ENCODE data around the gene FRAT1.

FRAT1 gene

DNA sequence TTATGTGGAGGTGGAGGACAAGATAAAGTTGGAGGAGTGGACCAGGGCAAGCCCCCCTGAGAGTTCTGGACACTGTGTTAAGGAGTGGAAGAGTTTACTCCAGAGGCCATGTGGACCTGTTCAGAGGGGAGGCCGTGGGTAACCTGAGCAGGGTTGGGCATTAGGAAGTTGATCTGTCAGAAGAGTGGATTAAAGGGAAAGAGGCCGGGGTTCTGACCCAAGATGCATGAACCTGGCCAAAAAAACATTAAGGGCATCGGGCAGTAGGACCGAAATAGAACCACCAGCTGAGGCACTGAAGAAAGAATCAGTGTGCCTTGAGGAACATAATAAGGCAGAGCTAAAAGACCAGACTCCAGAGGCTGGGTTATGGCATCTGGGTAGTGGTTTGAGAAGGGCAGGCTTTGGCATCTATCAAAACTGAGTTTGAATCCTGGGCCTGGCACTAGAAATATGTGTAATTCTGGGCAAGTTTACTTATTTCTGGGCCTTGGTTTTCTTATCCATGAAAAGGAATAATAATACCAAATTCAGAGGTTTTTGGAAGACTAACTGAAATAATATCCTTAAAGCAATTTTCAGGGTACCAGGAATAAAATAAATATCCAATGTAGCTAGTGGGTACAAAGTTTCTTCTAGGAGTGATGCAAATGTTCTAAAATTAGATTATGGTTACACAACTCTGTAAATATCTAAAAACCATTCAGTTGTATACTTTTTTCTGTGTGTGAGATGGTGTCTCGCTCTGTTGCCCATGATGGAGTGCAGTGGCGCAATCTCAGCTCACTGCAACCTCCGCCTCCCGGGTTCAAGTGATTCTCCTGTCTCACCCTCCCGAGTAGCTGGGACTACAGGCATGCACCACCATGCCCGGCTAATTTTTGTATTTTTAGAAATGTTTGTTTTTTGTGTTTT, 10.9 kb upstream of the FRAT1 start:
- DNase-seq (ENCODE audit: low read depth in 3 of 3, low spot score in 1 of 3): no peak

- no peak for DNase-seq (ENCODE audit: low read depth in 3 of 3, low spot score in 1 of 3)
Observed at GRCh38 chr10:97311111-97311626, 7.9 kb upstream of the FRAT1 start.

DNA sequence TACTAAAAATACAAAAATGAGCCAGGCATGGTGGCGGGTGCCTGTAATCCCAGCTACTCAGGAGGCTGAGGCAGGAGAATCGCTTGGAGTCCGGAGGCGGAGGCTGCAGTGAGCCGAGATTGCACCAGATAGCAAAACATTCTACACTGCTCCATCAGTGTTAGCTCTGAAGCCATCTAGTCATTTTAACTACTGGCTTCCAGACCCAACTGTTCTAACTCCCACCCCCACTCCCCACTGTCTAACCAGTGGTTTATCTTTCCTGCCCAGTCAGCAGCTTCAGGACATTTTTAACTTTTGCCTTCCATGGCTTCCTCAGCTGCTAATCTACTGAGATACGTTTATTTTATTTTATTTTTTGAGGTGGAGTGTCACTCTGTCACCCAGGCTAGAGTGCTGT, 6.2 kb upstream of the FRAT1 start:
- no peak for DNase-seq (ENCODE audit: low read depth in 3 of 3, low spot score in 1 of 3)

DNA sequence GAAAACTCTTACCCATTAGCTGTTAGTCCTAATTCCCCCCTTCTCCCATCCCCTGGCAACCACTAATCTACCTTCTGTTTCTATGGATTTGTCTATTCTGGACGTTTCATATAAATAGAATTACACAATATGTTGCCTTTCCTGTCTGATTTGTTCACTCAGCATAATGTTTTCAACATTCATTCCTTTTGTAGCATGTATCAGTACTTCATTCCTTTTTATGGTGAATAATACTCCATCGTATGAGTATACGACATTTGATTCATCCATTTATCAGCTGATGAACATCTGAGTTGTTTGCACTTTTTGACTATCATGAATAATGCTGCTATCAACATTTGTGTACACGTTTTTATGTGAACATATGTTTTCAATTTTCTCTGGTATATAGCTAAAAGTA, 4.4 kb upstream of the FRAT1 start:
- no peak for DNase-seq (ENCODE audit: low read depth in 3 of 3, low spot score in 1 of 3)

- DNase-seq (ENCODE audit: low read depth in 3 of 3, low spot score in 1 of 3): peak in 1 of 3 donors; percentile 43
Observed at GRCh38 chr10:97319671-97320479, 804 bp downstream of the FRAT1 start.

- no peak for DNase-seq (ENCODE audit: low read depth in 3 of 3, low spot score in 1 of 3)
Observed at GRCh38 chr10:97320480-97321031, 1.5 kb downstream of the FRAT1 start.

DNA sequence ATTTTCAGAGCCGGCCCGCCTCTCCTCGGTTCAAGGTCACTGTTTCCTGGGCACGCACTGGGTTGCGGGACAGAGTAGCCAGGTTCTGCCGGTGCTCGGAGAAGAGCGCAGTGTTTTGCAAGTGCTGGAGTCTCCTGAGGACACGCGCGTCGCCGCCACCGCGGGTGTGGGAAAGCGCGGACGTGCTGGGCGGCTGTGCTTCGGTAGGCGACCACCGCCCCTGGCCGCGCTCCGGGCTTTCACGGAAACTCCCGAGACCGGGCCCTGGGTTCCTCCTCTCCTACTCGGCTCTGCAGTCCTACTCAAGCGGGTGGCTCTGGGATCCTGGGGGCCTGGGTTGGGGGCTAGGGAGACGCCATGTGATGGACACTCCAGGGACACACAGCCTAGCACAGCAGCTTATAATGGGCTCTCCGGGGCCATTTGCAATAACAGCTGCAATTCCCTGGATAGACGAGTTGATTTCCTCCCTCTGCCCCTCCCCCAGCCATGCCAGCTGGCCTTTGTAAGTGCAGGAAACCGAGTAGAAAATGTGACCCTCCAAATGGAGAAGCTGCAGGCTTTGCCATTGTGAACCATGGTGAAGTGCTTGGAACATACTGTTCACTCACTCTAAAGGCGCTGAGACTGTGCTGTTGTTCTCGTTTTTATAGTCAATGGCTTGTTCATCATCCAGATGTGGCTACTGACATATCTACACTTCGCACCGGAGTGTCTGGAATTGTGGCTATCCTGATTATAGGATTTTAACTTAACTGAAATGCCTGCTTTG, 2.1 kb downstream of the FRAT1 start:
- no peak for DNase-seq (ENCODE audit: low read depth in 3 of 3, low spot score in 1 of 3)

DNA sequence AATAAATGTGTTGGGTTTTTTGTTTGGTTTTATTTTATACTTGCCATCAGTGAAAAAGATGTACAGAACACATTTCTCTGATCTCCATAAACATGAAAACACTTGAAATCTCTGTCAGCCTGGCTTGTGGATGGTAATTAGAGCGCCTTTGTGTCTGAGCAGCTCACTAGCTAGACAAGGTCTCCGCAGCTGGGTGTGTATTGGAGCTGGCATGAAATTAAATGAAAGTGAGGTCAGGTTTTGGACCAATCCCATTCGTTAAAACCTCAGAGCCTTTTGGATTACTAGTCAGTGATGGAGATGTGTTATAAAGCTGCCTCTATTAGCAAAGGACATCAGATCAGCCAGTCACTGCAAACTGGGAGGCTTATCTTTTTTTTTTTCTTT, 2.7 kb downstream of the FRAT1 start:
- no peak for DNase-seq (ENCODE audit: low read depth in 3 of 3, low spot score in 1 of 3)

- DNase-seq (ENCODE audit: low read depth in 3 of 3, low spot score in 1 of 3): no peak
Observed at GRCh38 chr10:97323501-97323900, 4.4 kb downstream of the FRAT1 start.

DNA sequence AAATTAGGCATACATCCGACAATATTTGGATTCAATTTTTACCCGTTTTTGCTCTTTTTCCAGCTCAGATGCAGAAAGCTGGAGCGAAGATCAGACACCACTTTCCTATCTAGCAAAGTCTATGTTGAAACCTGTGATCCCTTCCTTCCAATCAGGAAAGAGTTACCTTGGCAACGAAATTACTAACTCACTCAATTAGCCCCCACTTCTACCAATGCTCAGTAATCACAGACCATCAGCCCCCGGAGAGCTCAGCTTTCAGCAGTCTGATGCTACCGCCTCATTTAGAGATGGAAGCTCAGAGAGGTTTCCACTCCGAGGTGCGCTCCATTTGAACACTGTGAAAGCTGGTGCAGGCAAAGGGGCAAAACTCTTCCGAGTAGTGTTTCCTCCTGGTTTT, 6.7 kb downstream of the FRAT1 start:
- DNase-seq (ENCODE audit: low read depth in 3 of 3, low spot score in 1 of 3): no peak

- no peak for DNase-seq (ENCODE audit: low read depth in 3 of 3, low spot score in 1 of 3)
Observed at GRCh38 chr10:97327348-97328294, 8.6 kb downstream of the FRAT1 start.

- no peak for DNase-seq (ENCODE audit: low read depth in 3 of 3, low spot score in 1 of 3)
Observed at GRCh38 chr10:97328646-97329453, 9.8 kb downstream of the FRAT1 start.

GRCh38 chr10:97329766-97330165, 10.7 kb downstream of the FRAT1 start:
- no peak for DNase-seq (ENCODE audit: low read depth in 3 of 3, low spot score in 1 of 3)

GRCh38 chr10:97331153-97331703, 12.2 kb downstream of the FRAT1 start:
- DNase-seq (ENCODE audit: low read depth in 3 of 3, low spot score in 1 of 3): no peak

DNA sequence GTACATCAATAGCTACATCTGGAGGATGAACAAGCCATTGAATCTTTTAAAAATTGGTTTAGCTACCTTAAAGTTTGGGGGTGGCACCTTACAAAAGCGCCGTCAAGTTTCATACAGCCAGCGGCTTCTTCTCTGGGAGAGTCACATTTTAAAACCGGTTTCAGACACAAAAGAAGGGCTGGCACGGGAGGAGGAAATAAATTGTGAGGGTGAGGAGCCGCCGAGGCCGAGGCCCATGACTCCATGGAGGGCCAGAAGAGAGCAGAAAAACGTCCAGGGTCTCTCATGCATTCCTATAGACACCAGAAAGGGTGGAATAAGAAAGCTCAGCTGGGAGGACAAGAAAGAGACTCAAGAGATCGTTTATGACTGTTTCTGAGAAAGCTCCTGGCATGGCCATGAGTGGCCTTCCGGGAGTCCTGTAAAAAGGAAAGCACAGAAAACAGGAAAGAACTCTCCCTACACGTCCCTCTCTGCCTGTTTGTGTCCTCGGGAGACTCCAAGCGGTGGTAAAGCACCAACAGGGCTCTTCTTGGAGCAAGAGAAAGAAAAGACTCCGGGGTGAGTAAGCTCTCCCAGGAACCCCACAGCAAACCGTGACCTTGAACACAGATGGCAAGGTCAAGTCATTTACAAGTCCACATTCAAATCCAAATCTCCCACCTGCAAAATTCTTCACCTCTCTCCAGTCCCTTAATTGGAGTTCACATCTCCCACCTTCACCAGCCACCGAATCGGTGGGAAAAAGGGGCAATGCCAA, 13.7 kb downstream of the FRAT1 start:
- DNase-seq (ENCODE audit: low read depth in 3 of 3, low spot score in 1 of 3): no peak

DNA sequence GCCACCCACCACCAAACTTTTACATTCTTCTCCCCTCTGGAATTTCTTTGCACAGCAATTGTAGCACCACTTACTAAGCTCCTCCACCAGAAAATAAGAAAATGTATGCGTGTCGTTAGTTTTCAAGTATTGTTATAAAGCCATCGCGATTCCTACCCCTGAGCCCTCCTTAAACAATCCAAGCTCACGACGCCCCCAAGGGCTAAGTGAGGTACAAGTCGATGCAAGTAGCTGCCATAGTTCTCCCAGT, 14.2 kb downstream of the FRAT1 start:
- DNase-seq (ENCODE audit: low read depth in 3 of 3, low spot score in 1 of 3): no peak

DNA sequence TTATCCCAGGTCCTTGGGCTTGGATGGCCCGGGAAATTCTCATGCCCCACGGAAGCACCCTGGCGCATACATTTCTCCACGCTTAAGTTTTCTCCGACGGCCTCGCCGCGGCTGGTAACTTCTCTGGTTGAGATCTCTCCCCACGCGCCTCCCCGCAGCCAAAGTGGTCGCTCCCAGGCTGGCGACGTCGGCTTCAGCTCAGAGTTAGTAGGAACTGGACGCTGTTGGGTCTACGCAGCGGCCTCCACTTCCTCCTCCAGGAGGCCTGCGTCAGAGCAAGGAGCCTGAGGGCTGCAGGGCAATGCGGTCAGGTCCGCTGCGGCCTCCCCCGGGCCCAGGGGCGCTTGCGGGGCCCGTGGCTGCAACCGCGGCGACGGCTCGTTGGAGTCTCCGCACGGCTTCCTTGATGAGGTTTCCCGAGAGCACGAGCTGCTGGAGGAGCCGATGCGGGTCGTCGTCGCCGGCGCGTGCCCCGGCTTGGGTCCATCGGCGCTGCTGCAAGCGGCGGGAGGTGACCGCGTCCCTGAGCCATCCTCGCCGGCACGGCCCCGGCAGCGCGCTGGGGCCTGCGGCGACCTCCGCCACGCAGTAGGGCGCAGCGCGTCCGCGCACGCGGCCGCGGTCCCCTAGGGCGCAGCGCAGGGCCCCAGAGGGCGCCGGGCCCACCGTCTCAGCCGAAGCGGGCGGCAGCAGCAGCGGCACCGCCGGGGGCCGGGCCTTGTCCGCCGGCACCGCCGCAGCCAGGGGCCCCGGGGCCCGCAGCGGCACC, 14.7 kb downstream of the FRAT1 start:
- DNase-seq (ENCODE audit: low read depth in 3 of 3, low spot score in 1 of 3): no peak

Data from stimulated activated CD4-positive, alpha-beta T cell treated with anti-CD3 and anti-CD28 coated beads, TNF-alpha, amount 100 ng/mL, for 1 hour (primary cell).